Measurements from ENCODE around the gene ARHGAP26.

GRCh38 chr5:143254819-143255218 lies 484.6 kb downstream of the ARHGAP26 start:
- TF ChIP-seq CTCF (IDR thresholded peaks at IDR 0.05; ENCODE audit: low read depth, low read length, missing input control): no peak
- no peak for TF ChIP-seq REST (IDR thresholded peaks at IDR 0.05)
- TF ChIP-seq SP1 (IDR thresholded peaks at IDR 0.05): no peak
- no peak for TF ChIP-seq RAD21 (IDR thresholded peaks at IDR 0.05)
- no peak for TF ChIP-seq ZBTB33 (IDR thresholded peaks at IDR 0.05)
- TF ChIP-seq HNF4A (conservative IDR thresholded peaks at IDR 0.05): no peak
- TF ChIP-seq ATF3 (IDR thresholded peaks at IDR 0.05): no peak
- TF ChIP-seq FOXA1 (IDR thresholded peaks at IDR 0.05): no peak

Data from liver (tissue), 3 donors.